H9 (cell line): ENCODE data around the gene RPS14. TPM values are rescaled to one million over a fixed set of nuclear protein-coding genes. Genes with fewer than 3 reads are reported as not detected.
A peak's percentile ranks its signal among the peaks of the same experiment; 100 is the strongest.

ENCODE experiments used
- DNase-seq: peaks from one replicate; pipeline ENCODE4 v3.0.0-alpha.2; 2017
- H2AFZ ChIP-seq: one replicate; pipeline ENCODE4 v1.6.1; 2013; ENCODE audit warnings: mild to moderate bottlenecking, low read length, control low read depth, moderate library complexity
- H2AK5ac ChIP-seq: 2 replicates; pipeline ENCODE4 v1.6.1; 2013; ENCODE audit warnings: low read length, control low read depth, mixed read lengths; ENCODE audit not compliant: insufficient read length
- H2BK120ac ChIP-seq: one replicate; pipeline ENCODE4 v1.6.1; 2013; ENCODE audit warnings: low read depth, mild to moderate bottlenecking, low read length, control low read depth, inconsistent platforms; ENCODE audit not compliant: poor library complexity, severe bottlenecking
- H2BK12ac ChIP-seq: 2 replicates; pipeline ENCODE4 v1.6.1; 2013; ENCODE audit warnings: low read length, control low read depth, mixed read lengths, low read depth; ENCODE audit not compliant: insufficient read length
- H2BK15ac ChIP-seq: 2 replicates; pipeline ENCODE4 v1.6.1; 2013; ENCODE audit warnings: low read depth, low read length, control low read depth
- H2BK20ac ChIP-seq: one replicate; pipeline ENCODE4 v1.6.1; 2013; ENCODE audit warnings: low read depth, mild to moderate bottlenecking, low read length, control low read depth, inconsistent platforms; ENCODE audit not compliant: poor library complexity, severe bottlenecking
- H2BK5ac ChIP-seq: 2 replicates; pipeline ENCODE4 v1.6.1; 2013; ENCODE audit warnings: low read length, control low read depth, mixed read lengths; ENCODE audit not compliant: insufficient read length
- H3K14ac ChIP-seq: 2 replicates; pipeline ENCODE4 v1.6.1; 2013; ENCODE audit warnings: low read length, control low read depth; ENCODE audit not compliant: insufficient read depth
- H3K18ac ChIP-seq: 2 replicates; pipeline ENCODE4 v1.6.1; 2013; ENCODE audit warnings: low read depth, mild to moderate bottlenecking, mixed read lengths, low read length, control low read depth; ENCODE audit not compliant: insufficient read length
- H3K23ac ChIP-seq: 2 replicates; pipeline ENCODE4 v1.6.1; 2013; ENCODE audit warnings: low read length, control low read depth, mixed read lengths, low read depth; ENCODE audit not compliant: insufficient read length
- H3K23me2 ChIP-seq: 2 replicates; pipeline ENCODE4 v1.6.1; 2013; ENCODE audit warnings: low read depth, mild to moderate bottlenecking, mixed read lengths, low read length, control low read depth; ENCODE audit not compliant: insufficient read length, poor library complexity, severe bottlenecking
- H3K27ac ChIP-seq: 2 replicates; pipeline ENCODE4 v1.5.1; 2013; ENCODE audit warnings: low read length, control low read depth, mixed read lengths, low read depth; ENCODE audit not compliant: insufficient read length
- H3K27me3 ChIP-seq: 2 replicates; pipeline ENCODE4 v1.6.1; 2013; ENCODE audit warnings: low read length, control low read depth, inconsistent platforms; ENCODE audit not compliant: insufficient read depth
- H3K4ac ChIP-seq: 2 replicates; pipeline ENCODE4 v1.6.1; 2013; ENCODE audit warnings: low read depth, mild to moderate bottlenecking, control low read depth, inconsistent platforms, low read length, moderate library complexity
- H3K4me1 ChIP-seq: 2 replicates; pipeline ENCODE4 v1.6.1; 2013; ENCODE audit warnings: low read length, control low read depth, inconsistent platforms; ENCODE audit not compliant: insufficient read depth
- H3K4me2 ChIP-seq: 2 replicates; pipeline ENCODE4 v1.6.1; 2013; ENCODE audit warnings: low read length, control low read depth, mixed read lengths; ENCODE audit not compliant: insufficient read length, insufficient read depth
- H3K56ac ChIP-seq: 2 replicates; pipeline ENCODE4 v1.6.1; 2013; ENCODE audit warnings: low read depth, mild to moderate bottlenecking, mixed read lengths, low read length, control low read depth; ENCODE audit not compliant: insufficient read length
- H3K79me1 ChIP-seq: 2 replicates; pipeline ENCODE4 v1.6.1; 2013; ENCODE audit warnings: low read depth, mild to moderate bottlenecking, moderate library complexity, low read length, control low read depth, inconsistent platforms; ENCODE audit not compliant: insufficient read depth, poor library complexity, severe bottlenecking
- H3K79me2 ChIP-seq: 2 replicates; pipeline ENCODE4 v1.6.1; 2013; ENCODE audit warnings: low read length, control low read depth, inconsistent platforms; ENCODE audit not compliant: insufficient read depth
- H3K9ac ChIP-seq: 2 replicates; pipeline ENCODE4 v1.6.1; 2013; ENCODE audit warnings: low read length, control low read depth, mixed read lengths; ENCODE audit not compliant: insufficient read length; ENCODE audit errors: extremely low read depth
- H3K9me3 ChIP-seq: one replicate; pipeline ENCODE4 v1.6.1; 2013; ENCODE audit warnings: low read depth, low read length, inconsistent platforms; ENCODE audit not compliant: control insufficient read depth
- H3T11ph ChIP-seq: one replicate; pipeline ENCODE4 v1.6.1; 2013; ENCODE audit warnings: mild to moderate bottlenecking, low read length, control low read depth, inconsistent platforms
- H4K20me1 ChIP-seq: one replicate; pipeline ENCODE4 v1.6.1; 2013; ENCODE audit not compliant: control insufficient read depth, insufficient read length, insufficient read depth
- H4K5ac ChIP-seq: 2 replicates; pipeline ENCODE4 v1.6.1; 2013; ENCODE audit warnings: low read depth, mild to moderate bottlenecking, mixed read lengths, low read length, control low read depth; ENCODE audit not compliant: insufficient read length
- H4K8ac ChIP-seq: replicated peaks from 2 replicates; pipeline ENCODE4 v1.6.1; 2013; ENCODE audit warnings: low read length, control low read depth, mixed read lengths, low read depth; ENCODE audit not compliant: insufficient read length
- H4K91ac ChIP-seq: 2 replicates; pipeline ENCODE4 v1.6.1; 2013; ENCODE audit warnings: low read depth, mild to moderate bottlenecking, moderate library complexity, mixed read lengths, low read length, control low read depth; ENCODE audit not compliant: insufficient read length
- H3K27ac Mint-ChIP-seq, 3 experiments: 2 replicates in 2 of 3; 3 replicates in 1 of 3; pipeline ENCODE4 v1.8.0; 2020 to 2021; ENCODE audit warnings: mixed read lengths in 3 of 3, mild to moderate bottlenecking in 1 of 3, moderate library complexity in 1 of 3
- H3K27me3 Mint-ChIP-seq: 2 replicates; pipeline ENCODE4 v1.8.0; 2021; ENCODE audit warnings: low read depth, mild to moderate bottlenecking, moderate library complexity, mixed read lengths
- H3K36me3 Mint-ChIP-seq, 3 experiments: 2 replicates in 2 of 3; 3 replicates in 1 of 3; pipeline ENCODE4 v1.8.0; 2020 to 2021; ENCODE audit warnings: low read depth in 3 of 3, mixed read lengths in 3 of 3; ENCODE audit not compliant: insufficient read depth in 1 of 3
- H3K4me1 Mint-ChIP-seq, 2 experiments: 2 replicates each; pipeline ENCODE4 v1.8.0; 2020; ENCODE audit warnings: mixed read lengths in 2 of 2
- H3K4me3 Mint-ChIP-seq, 2 experiments: 2 replicates in 1 of 2; 3 replicates in 1 of 2; pipeline ENCODE4 v1.8.0; 2020 to 2021; ENCODE audit warnings: mild to moderate bottlenecking in 2 of 2, mixed read lengths in 2 of 2, moderate library complexity in 1 of 2
- H3K9me3 Mint-ChIP-seq, 2 experiments: 2 replicates in 1 of 2; 3 replicates in 1 of 2; pipeline ENCODE4 v1.8.0; 2020; ENCODE audit warnings: mild to moderate bottlenecking in 2 of 2, mixed read lengths in 2 of 2, moderate library complexity in 1 of 2
- CTCF ChIP-seq: fragments of 200-600 bp; sonication (generic); conservative IDR thresholded peaks from 3 replicates; pipeline ENCODE4 v1.8.0; 2021; ENCODE audit warnings: antibody characterized with exemption, mild to moderate bottlenecking
- WGBS: extraction: QIAGEN DNeasy Blood & Tissue Kit; methylation state at CpG from one replicate; pipeline ENCODE4 v1.1.7; 2013; ENCODE audit warnings: missing lambda C conversion rate, low lambda C conversion rate, mixed read lengths; ENCODE audit not compliant: insufficient read length; ENCODE audit errors: extremely low coverage; 5-methylcytosine and 5-hydroxymethylcytosine counted together
- total RNA-seq: library from RNA; stranded (reverse); gene quantifications from 2 replicates; pipeline ENCODE4 v1.2.1, GENCODE V29; 2021

RPS14 gene
- total RNA-seq, 1 experiment from 2014 or later, result 2,533 TPM

- H3K79me1 ChIP-seq, result no peaks in the 10 kb centered on the region
- no peak overlapping the region for H3K23ac ChIP-seq
- H4K20me1 ChIP-seq, result no peaks in the 10 kb centered on the region
- no peak for TF ChIP-seq CTCF
- H3T11ph ChIP-seq, result no peak overlapping the region
- no peak for DNase-seq
- H2BK12ac ChIP-seq, result no peak overlapping the region
- H3K56ac ChIP-seq, result no peak overlapping the region
- no peak overlapping the region for H2BK120ac ChIP-seq
- Mint-ChIP-seq H3K4me3 (no peak overlapping the region; a peak in 1 of 5 replicates), H3K4me1 (peaks cover 2 to 3% of the 10 kb centered on the region in 2 experiments), H3K36me3 (no peaks in the 10 kb centered on the region; a peak in 1 of 7 replicates), H3K9me3 (no peaks in the 10 kb centered on the region), H3K27me3 (peaks cover 6% of the 10 kb centered on the region), H3K27ac (peak overlapping the region in 1 of 3 experiments; percentile 38; a peak in 2 of 7 replicates)
- H4K91ac ChIP-seq, result no peak overlapping the region
- no peak overlapping the region for H3K14ac ChIP-seq
- no peaks in the 10 kb centered on the region for H3K79me2 ChIP-seq
- no peak overlapping the region for H3K4me2 ChIP-seq
- no peak overlapping the region for H3K27ac ChIP-seq
- H4K5ac ChIP-seq, result no peak overlapping the region
- no peak overlapping the region for H2AFZ ChIP-seq
- no peak overlapping the region for H4K8ac ChIP-seq
- H2BK15ac ChIP-seq, result no peak overlapping the region
- H2AK5ac ChIP-seq, result no peak overlapping the region
- no peak overlapping the region for H3K9ac ChIP-seq
- no CpG with 5 or more reads among the region's 18 CpGs for WGBS
- H2BK5ac ChIP-seq, result no peak overlapping the region
- H3K27me3 ChIP-seq, result no peaks in the 10 kb centered on the region
- no peak overlapping the region for H3K18ac ChIP-seq
- no peaks in the 10 kb centered on the region for H3K4me1 ChIP-seq
- H3K9me3 ChIP-seq, result no peaks in the 10 kb centered on the region
- H3K4ac ChIP-seq, result no peak overlapping the region
- no peaks in the 10 kb centered on the region for H3K23me2 ChIP-seq
- H2BK20ac ChIP-seq, result no peak overlapping the region
Measured at GRCh38 chr5:150431048-150431447, 18.5 kb downstream of the RPS14 start.
